ENCODE results near the gene DCDC2B.

DNA sequence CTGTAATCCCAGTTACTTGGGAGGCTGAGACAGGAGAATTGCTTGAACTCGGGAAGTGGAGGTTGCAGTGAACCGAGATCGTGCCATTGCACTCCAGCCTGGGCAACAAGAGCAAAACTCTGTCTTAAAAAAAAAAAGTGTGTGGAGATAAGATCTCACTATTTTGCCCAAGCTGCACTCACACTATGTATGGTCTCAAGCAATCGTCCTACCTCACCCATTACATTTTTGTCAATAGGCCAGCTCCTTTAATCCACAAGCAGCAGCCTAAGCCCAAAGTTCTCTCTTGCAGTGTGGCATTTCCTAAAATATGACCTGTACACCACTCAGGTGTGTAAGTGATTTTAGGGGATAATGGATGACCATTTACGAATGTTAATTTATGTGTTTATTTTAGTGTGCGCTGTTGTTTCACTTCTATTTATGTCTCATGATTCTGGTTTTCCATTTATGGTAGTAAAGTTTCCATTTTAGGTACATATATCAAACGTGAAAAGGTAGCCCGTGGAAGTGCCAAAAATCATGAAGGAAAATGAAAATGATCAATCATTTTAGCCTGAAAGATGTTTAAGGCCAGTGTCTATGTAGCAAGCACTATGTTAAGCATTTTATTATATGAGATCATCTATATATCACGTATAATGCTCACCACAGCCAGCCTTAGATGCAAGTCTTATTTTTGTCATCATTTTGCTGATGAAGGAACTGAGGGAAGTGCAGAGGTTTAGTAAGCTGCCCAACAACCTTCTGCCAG lies 47.8 kb downstream of the DCDC2B start:
- TF ChIP-seq NBN (IDR thresholded peaks at IDR 0.05) (no peak), DPF2 (IDR thresholded peaks at IDR 0.05) (no peak), POLR2A (IDR thresholded peaks at IDR 0.05; ENCODE audit: low read depth, low read length) (no peak), CTCF (IDR thresholded peaks at IDR 0.05 in 2 of 3, conservative IDR thresholded peaks at IDR 0.05 in 1 of 3; ENCODE audit: control insufficient read depth in 2 of 3, extremely low read depth in 1 of 3, insufficient read depth in 1 of 3, low read depth in 3 of 3, low read length in 3 of 3) (no peak), NR2C1 (IDR thresholded peaks at IDR 0.05) (no peak), JUNB (IDR thresholded peaks at IDR 0.05) (no peak)
- TF ChIP-seq, protein P1, sequence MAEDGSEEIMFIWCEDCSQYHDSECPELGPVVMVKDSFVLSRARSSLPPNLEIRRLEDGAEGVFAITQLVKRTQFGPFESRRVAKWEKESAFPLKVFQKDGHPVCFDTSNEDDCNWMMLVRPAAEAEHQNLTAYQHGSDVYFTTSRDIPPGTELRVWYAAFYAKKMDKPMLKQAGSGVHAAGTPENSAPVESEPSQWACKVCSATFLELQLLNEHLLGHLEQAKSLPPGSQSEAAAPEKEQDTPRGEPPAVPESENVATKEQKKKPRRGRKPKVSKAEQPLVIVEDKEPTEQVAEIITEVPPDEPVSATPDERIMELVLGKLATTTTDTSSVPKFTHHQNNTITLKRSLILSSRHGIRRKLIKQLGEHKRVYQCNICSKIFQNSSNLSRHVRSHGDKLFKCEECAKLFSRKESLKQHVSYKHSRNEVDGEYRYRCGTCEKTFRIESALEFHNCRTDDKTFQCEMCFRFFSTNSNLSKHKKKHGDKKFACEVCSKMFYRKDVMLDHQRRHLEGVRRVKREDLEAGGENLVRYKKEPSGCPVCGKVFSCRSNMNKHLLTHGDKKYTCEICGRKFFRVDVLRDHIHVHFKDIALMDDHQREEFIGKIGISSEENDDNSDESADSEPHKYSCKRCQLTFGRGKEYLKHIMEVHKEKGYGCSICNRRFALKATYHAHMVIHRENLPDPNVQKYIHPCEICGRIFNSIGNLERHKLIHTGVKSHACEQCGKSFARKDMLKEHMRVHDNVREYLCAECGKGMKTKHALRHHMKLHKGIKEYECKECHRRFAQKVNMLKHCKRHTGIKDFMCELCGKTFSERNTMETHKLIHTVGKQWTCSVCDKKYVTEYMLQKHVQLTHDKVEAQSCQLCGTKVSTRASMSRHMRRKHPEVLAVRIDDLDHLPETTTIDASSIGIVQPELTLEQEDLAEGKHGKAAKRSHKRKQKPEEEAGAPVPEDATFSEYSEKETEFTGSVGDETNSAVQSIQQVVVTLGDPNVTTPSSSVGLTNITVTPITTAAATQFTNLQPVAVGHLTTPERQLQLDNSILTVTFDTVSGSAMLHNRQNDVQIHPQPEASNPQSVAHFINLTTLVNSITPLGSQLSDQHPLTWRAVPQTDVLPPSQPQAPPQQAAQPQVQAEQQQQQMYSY (CRISPR knock-in tag; IDR thresholded peaks at IDR 0.05) = no peak

All from GM12878 (cell line).